GM18873 (cell line): ENCODE results near the gene SOCS4.
A peak's percentile ranks its signal among the peaks of the same experiment; 100 is the strongest.
"Not testable (repeated sequence)": the region's sequence is repeated elsewhere in the genome, so short reads cannot be mapped to it uniquely, and the experiment has no call there.

Source experiments
- ATAC-seq: cut with Tn5 transposase; IDR thresholded peaks from one replicate; pipeline ENCODE4 v1.9.1; 2021; ENCODE audit warnings: mild to moderate bottlenecking, moderate library complexity, moderate number of reproducible peaks; ENCODE audit not compliant: unreplicated experiment, low FRiP score

Gene SOCS4

GRCh38 chr14:55026793-55027561 lies at the start of gene SOCS4, which contains the start of gene WDHD1:
Gene SOCS4 (plus strand): TSS chr14:55027236. CDS start chr14:55043042, 15,806 bp downstream.
Gene WDHD1 (minus strand): TSS chr14:55027099. CDS start chr14:55026787, 312 bp downstream.
- ATAC-seq = peak; percentile 80

- no peak for ATAC-seq
Measured at GRCh38 chr14:54979039-54979438, 48.0 kb upstream of the SOCS4 start.

- ATAC-seq = no peak
Measured at GRCh38 chr14:54981698-54982097, 45.3 kb upstream of the SOCS4 start.

DNA sequence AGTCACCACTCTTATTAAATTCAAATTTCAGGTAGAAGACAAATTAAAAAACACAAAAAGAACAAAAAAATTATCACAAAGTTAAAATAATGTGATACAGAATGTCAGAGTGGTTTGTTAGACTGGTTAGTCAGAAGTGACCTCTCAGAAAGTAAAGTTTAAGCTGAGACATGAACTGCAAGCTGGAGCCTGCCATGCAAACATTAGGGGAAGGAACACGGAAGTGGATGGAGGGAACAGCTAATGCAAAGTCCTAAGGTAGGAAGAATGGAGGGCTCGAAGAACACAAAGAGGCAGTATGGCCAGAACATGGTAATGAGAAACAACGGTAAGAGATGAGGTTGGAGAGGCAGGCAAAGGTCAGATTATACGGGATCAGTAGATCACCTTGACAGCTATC lies 41.9 kb upstream of the SOCS4 start:
- no peak for ATAC-seq

GRCh38 chr14:55000381-55000780 lies 26.7 kb upstream of the SOCS4 start:
- no peak for ATAC-seq

DNA sequence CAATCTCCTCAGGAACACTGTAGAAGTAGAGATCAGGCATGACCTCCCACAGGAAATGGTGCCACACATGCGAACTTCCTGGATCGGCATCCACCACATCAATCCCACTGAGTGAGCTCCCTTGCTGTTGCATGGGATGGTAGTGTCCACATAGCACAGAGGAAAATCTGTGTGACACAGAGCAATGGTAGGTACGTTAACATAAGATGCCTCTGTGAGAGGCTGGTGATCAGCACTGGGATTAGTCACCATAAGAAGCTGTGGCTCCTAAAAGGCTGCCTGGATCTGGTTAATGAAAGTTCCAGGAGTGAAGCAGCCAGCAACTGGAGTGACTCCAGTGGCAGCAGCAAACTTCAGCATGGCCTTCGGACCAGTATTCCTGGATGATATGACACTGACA lies 22.0 kb upstream of the SOCS4 start:
- ATAC-seq = no peak

GRCh38 chr14:55015006-55015405 lies 12.0 kb upstream of the SOCS4 start:
- no peak for ATAC-seq

- no peak for ATAC-seq
Measured at GRCh38 chr14:55019968-55020554, 7.0 kb upstream of the SOCS4 start.

- not testable (repeated sequence) for ATAC-seq
Measured at GRCh38 chr14:55024365-55024764, 2.7 kb upstream of the SOCS4 start.

- no peak for ATAC-seq
Measured at GRCh38 chr14:55025948-55026347, 1.1 kb upstream of the SOCS4 start.

- ATAC-seq = no peak
Measured at GRCh38 chr14:55026441-55026792, 619 bp upstream of the SOCS4 start.

GRCh38 chr14:55028066-55028465 lies 1.0 kb downstream of the SOCS4 start:
- ATAC-seq = no peak

- ATAC-seq = no peak
Measured at GRCh38 chr14:55028476-55028875, 1.4 kb downstream of the SOCS4 start.

DNA sequence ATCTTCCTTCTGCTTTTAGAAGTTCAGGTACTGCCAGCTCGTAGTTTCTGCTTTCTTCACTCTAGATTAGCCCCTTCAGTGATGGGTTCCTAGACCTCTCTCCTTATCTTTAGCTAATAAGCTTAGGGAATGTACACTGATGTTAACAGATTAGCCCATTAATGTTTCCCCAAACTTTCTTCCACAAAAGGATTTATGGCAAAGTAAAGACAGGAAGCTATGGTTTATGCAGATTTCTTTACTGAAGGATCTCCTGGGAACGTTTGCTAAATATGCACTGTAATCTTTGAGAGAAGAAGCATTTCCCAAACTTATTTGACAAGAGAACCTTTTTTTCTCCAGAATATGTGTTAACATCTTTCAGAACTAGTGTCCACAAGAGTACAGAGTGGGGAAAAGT lies 4.2 kb downstream of the SOCS4 start:
- ATAC-seq = no peak

DNA sequence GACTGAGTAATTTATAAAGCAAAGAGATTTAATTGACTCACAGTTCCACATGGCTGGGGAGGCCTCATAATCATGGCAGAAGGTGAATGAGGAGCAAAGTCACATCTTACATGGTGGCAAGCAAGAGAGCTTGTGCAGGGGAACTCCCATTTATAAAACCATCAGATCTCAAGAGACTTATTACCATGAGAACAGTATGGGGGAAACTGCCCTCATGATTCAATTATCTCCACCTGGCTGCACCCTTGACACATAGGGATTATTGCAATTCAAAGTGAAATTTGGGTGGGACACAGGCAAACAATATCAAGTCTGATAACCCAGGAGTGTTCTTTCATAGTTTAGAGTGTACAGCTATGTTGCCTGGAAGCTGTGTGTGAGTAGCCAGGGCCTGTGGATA lies 11.0 kb downstream of the SOCS4 start:
- ATAC-seq = not testable (repeated sequence)

DNA sequence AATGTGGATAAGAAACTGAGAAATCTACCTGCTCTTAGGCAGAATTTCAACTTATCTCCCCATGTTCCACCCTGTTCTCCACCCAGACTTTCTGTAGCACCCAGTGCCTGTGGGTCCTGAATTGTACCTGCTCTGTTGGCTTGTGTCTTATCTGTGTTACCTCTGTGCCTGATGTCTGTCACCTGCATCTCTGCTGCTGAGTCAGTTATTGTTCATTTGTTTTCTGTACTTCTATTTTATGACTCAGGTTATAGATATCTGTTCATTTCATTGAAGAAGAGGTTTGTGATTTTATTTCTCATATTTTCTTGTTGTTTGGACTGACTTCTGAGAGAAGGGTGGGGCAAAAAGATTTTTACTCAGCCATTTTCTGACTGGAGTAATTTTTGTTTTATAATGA lies 11.7 kb downstream of the SOCS4 start:
- no peak for ATAC-seq

- no peak for ATAC-seq
Measured at GRCh38 chr14:55043528-55043927, 16.5 kb downstream of the SOCS4 start.

GRCh38 chr14:55045087-55045486 lies 18.1 kb downstream of the SOCS4 start:
- ATAC-seq = no peak

- ATAC-seq = no peak
Measured at GRCh38 chr14:55047301-55048053, 20.4 kb downstream of the SOCS4 start.

GRCh38 chr14:55048900-55049436 lies 21.9 kb downstream of the SOCS4 start:
- no peak for ATAC-seq

GRCh38 chr14:55051165-55051422 lies 24.1 kb downstream of the SOCS4 start:
- ATAC-seq = peak; percentile 30
